Neural crest cell (in vitro differentiated cells): ENCODE measurements around the gene PAX8. TPM values are rescaled to one million over a fixed set of nuclear protein-coding genes. Genes with fewer than 3 reads are reported as not detected.
A peak's percentile ranks its signal among the peaks of the same experiment; 100 is the strongest.

Experiments used
- DNase-seq: peaks from one replicate; pipeline ENCODE4 v3.0.0; 2021; ENCODE audit warnings: low read depth, mixed read lengths, low spot score
- H3K27ac Mint-ChIP-seq: one replicate; pipeline ENCODE4 v1.8.0; 2021; ENCODE audit warnings: mild to moderate bottlenecking, mixed read lengths; ENCODE audit not compliant: unreplicated experiment
- H3K27me3 Mint-ChIP-seq: 2 replicates; pipeline ENCODE4 v1.8.0; 2021; ENCODE audit warnings: low read depth, mild to moderate bottlenecking, mixed read lengths
- H3K36me3 Mint-ChIP-seq: 2 replicates; pipeline ENCODE4 v1.8.0; 2021; ENCODE audit warnings: low read depth, mild to moderate bottlenecking, mixed read lengths
- H3K4me1 Mint-ChIP-seq: 2 replicates; pipeline ENCODE4 v1.8.0; 2021; ENCODE audit warnings: mixed read lengths
- H3K4me3 Mint-ChIP-seq: one replicate; pipeline ENCODE4 v1.8.0; 2021; ENCODE audit warnings: mild to moderate bottlenecking, mixed read lengths
- H3K9me3 Mint-ChIP-seq: 2 replicates; pipeline ENCODE4 v1.8.0; 2021; ENCODE audit warnings: mixed read lengths
- CTCF ChIP-seq: fragments of 200-600 bp; sonication (generic); conservative IDR thresholded peaks from 2 replicates; pipeline ENCODE4 v1.5.0; 2021; ENCODE audit warnings: antibody characterized with exemption, mild to moderate bottlenecking
- total RNA-seq: library from RNA; stranded (reverse); gene quantifications from 2 replicates; pipeline ENCODE4 v1.2.1, GENCODE V29; 2021

PAX8 gene
- total RNA-seq, 1 donor from 2014 or later: 0.49 TPM

- no peak overlapping the region for H3K27ac Mint-ChIP-seq
- no peaks in the 10 kb centered on the region for H3K27me3 Mint-ChIP-seq
- H3K4me3 Mint-ChIP-seq: no peak overlapping the region
- no peaks in the 10 kb centered on the region for H3K36me3 Mint-ChIP-seq
- DNase-seq: no peak
- H3K4me1 Mint-ChIP-seq: peaks cover 28% of the 10 kb centered on the region
- no peak for TF ChIP-seq CTCF
- no peaks in the 10 kb centered on the region for H3K9me3 Mint-ChIP-seq
These were observed 36.4 kb downstream of the PAX8 start for GRCh38 chr2:113242327-113242726.

- no peaks in the 10 kb centered on the region for H3K27me3 Mint-ChIP-seq
- H3K9me3 Mint-ChIP-seq: no peaks in the 10 kb centered on the region
- peak overlapping the region; percentile 35 for H3K27ac Mint-ChIP-seq
- no peak overlapping the region for H3K4me3 Mint-ChIP-seq
- no peak for TF ChIP-seq CTCF
- no peak for DNase-seq
- peaks cover 26% of the 10 kb centered on the region for H3K4me1 Mint-ChIP-seq
- no peaks in the 10 kb centered on the region for H3K36me3 Mint-ChIP-seq
These were observed 37.5 kb downstream of the PAX8 start for GRCh38 chr2:113240915-113241911.

- DNase-seq: no peak
- H3K4me3 Mint-ChIP-seq: no peak overlapping the region
- no peaks in the 10 kb centered on the region for H3K27me3 Mint-ChIP-seq
- H3K4me1 Mint-ChIP-seq: peaks cover 20% of the 10 kb centered on the region
- H3K36me3 Mint-ChIP-seq: no peaks in the 10 kb centered on the region
- H3K27ac Mint-ChIP-seq: peak overlapping the region; percentile 8
- TF ChIP-seq CTCF: no peak
- no peaks in the 10 kb centered on the region for H3K9me3 Mint-ChIP-seq
These were observed 38.4 kb downstream of the PAX8 start for GRCh38 chr2:113240150-113240914.

GRCh38 chr2:113238871-113239839 is 39.6 kb downstream of the PAX8 start:
- Mint-ChIP-seq H3K36me3 (no peaks in the 10 kb centered on the region), H3K4me3 (no peak overlapping the region), H3K9me3 (no peaks in the 10 kb centered on the region), H3K27me3 (no peaks in the 10 kb centered on the region), H3K27ac (no peak overlapping the region), H3K4me1 (peaks cover 10% of the 10 kb centered on the region)
- no peak for TF ChIP-seq CTCF
- no peak for DNase-seq
